Fibroblast of lung (primary cell): ENCODE results near the gene PRSS36.

Source experiments
- CTCF ChIP-seq, 2 donors: IDR thresholded peaks in 1 of 2; conservative IDR thresholded peaks in 1 of 2; 1 replicate in 1 of 2; 2 replicates in 1 of 2; pipeline ENCODE4 v1.5.1; 2011 to 2012; ENCODE audit warnings: low read length in 2 of 2, control low read depth in 1 of 2, inconsistent platforms in 1 of 2, low read depth in 1 of 2, mild to moderate bottlenecking in 1 of 2
- EZH2 ChIP-seq: IDR thresholded peaks from 2 replicates; pipeline ENCODE4 v1.5.1; 2012; ENCODE audit warnings: low read length, control low read depth, mild to moderate bottlenecking; ENCODE audit errors: missing control alignments

DNA sequence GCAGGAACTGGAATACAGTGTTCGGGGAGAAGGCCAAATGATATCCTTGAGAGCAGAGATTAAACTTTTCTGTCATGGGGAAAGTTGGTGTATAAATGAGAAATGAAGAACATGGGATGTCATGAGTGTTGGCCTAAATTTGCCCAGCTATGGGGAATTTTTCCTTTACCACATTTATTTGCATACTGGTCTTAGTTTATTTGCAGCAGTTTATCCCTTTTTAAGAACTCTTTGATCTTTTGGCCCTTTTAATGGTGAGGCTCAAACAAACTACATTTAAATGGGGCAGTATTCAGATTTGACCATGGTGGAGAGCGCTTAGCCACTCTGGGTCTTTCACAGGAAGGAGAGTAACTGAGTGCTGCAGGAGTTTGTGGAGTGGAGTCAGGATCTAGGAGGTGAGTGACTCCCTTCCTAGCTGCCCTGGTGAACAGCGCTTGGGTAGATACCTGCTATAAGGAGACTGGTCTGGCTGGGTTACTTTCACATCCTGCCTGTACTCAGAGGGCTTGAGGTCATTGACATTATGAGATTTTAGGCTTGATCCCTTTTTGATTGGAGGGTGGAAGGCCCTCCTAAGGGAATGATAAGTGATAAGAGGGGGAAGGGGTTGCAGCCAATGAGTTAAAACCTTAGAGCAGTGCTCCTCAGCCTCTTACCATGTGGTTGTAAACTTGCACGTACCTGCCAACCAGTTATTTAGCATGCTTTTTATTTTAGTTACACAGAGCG is 42.0 kb upstream of the PRSS36 start:
- TF ChIP-seq CTCF (conservative IDR thresholded peaks at IDR 0.05 in 1 of 2, IDR thresholded peaks at IDR 0.05 in 1 of 2; ENCODE audit: low read depth in 1 of 2, low read length in 2 of 2) (no peak), EZH2 (no peak)
